GDM1 (cell line): ENCODE measurements around the gene PTMS.

Source experiments
- DNase-seq: peaks from one replicate; lab custom pipeline; 2025; lab: John Stamatoyannopoulos, UW

The PTMS gene

GRCh38 chr12:6771509-6772330 is 5.6 kb downstream of the PTMS start:
- no peak for DNase-seq

GRCh38 chr12:6772331-6772695 is 6.2 kb downstream of the PTMS start, which contains the start of gene LAG3:
Gene LAG3, plus strand, starts transcription at chr12:6772520. Its CDS starts 333 bp downstream, at chr12:6772853.
- no peak for DNase-seq

- DNase-seq = no peak
Observed at GRCh38 chr12:6772726-6773589, 6.8 kb downstream of the PTMS start.

- DNase-seq = no peak
Observed at GRCh38 chr12:6773590-6774351, 7.6 kb downstream of the PTMS start.

GRCh38 chr12:6774499-6775062 is 8.4 kb downstream of the PTMS start:
- DNase-seq = no peak

- DNase-seq = no peak
Observed at GRCh38 chr12:6775185-6776174, 9.3 kb downstream of the PTMS start.

GRCh38 chr12:6777386-6777785 is 11.2 kb downstream of the PTMS start:
- DNase-seq = no peak

GRCh38 chr12:6778217-6778573 is 12.0 kb downstream of the PTMS start:
- no peak for DNase-seq

GRCh38 chr12:6778574-6779550 is 12.7 kb downstream of the PTMS start:
- DNase-seq = peak; percentile 86

GRCh38 chr12:6779708-6780432 is 13.7 kb downstream of the PTMS start:
- DNase-seq = no peak

GRCh38 chr12:6780573-6780972 is 14.4 kb downstream of the PTMS start:
- no peak for DNase-seq

- no peak for DNase-seq
Observed at GRCh38 chr12:6782119-6782518, 16.0 kb downstream of the PTMS start.

GRCh38 chr12:6782850-6783566 is 16.8 kb downstream of the PTMS start:
- DNase-seq = no peak

GRCh38 chr12:6783828-6784227 is 17.7 kb downstream of the PTMS start:
- DNase-seq = no peak

- DNase-seq = no peak
Observed at GRCh38 chr12:6784296-6784695, 18.1 kb downstream of the PTMS start.

- no peak for DNase-seq
Observed at GRCh38 chr12:6784761-6785160, 18.6 kb downstream of the PTMS start.

GRCh38 chr12:6786416-6787094 is 20.4 kb downstream of the PTMS start:
- no peak for DNase-seq

GRCh38 chr12:6787309-6787708 is 21.1 kb downstream of the PTMS start:
- DNase-seq = no peak
